NCI-H2171 treated with DMSO at 0.1 percent for 48 hours (cell line): ENCODE data around the gene PPP6R1.
A peak's percentile ranks its signal among the peaks of the same experiment; 100 is the strongest.

ENCODE experiments used
- DNase-seq: peaks from one replicate; lab custom pipeline; 2025; lab: John Stamatoyannopoulos, UW

The PPP6R1 gene

GRCh38 chr19:55258828-55259539 is at the start of gene PPP6R1:
Gene PPP6R1 (minus strand): TSS chr19:55259017. CDS start chr19:55247103, 11,914 bp downstream.
- DNase-seq, result peak; percentile 99

GRCh38 chr19:55308281-55308680 is 49.5 kb upstream of the PPP6R1 start:
- DNase-seq, result no peak

GRCh38 chr19:55306712-55307111 is 47.9 kb upstream of the PPP6R1 start:
- DNase-seq, result no peak

- no peak for DNase-seq
Measured at GRCh38 chr19:55305983-55306562, 47.3 kb upstream of the PPP6R1 start.

GRCh38 chr19:55305491-55305890 is 46.7 kb upstream of the PPP6R1 start:
- peak; percentile 34 for DNase-seq

- DNase-seq, result no peak
Measured at GRCh38 chr19:55304980-55305379, 46.2 kb upstream of the PPP6R1 start.

- DNase-seq, result peak; percentile 9
Measured at GRCh38 chr19:55304279-55304978, 45.6 kb upstream of the PPP6R1 start.

GRCh38 chr19:55303477-55303876 is 44.7 kb upstream of the PPP6R1 start:
- DNase-seq, result no peak

- no peak for DNase-seq
Measured at GRCh38 chr19:55302318-55302703, 43.5 kb upstream of the PPP6R1 start.

GRCh38 chr19:55301459-55302317 is 42.9 kb upstream of the PPP6R1 start:
- DNase-seq, result no peak

GRCh38 chr19:55300886-55301458 is 42.2 kb upstream of the PPP6R1 start:
- no peak for DNase-seq

GRCh38 chr19:55299991-55300390 is 41.2 kb upstream of the PPP6R1 start:
- no peak for DNase-seq

GRCh38 chr19:55297267-55297666 is 38.5 kb upstream of the PPP6R1 start:
- no peak for DNase-seq

GRCh38 chr19:55289117-55289796 is 30.4 kb upstream of the PPP6R1 start:
- peak; percentile 11 for DNase-seq

- no peak for DNase-seq
Measured at GRCh38 chr19:55287361-55288079, 28.7 kb upstream of the PPP6R1 start.

- DNase-seq, result no peak
Measured at GRCh38 chr19:55285229-55285890, 26.5 kb upstream of the PPP6R1 start.

- peak; percentile 2 for DNase-seq
Measured at GRCh38 chr19:55284405-55285058, 25.7 kb upstream of the PPP6R1 start.

- DNase-seq, result peak; percentile 77
Measured at GRCh38 chr19:55283548-55284377, 24.9 kb upstream of the PPP6R1 start, which contains the start of gene BRSK1. Gene BRSK1 (plus strand): TSS chr19:55283997. CDS start chr19:55284443, 446 bp downstream.
